Measurements from ENCODE around the gene NPC1L1.

GRCh38 chr7:44465490-44465889 is 75.6 kb downstream of the NPC1L1 start:
- no peak for TF ChIP-seq CTCF (IDR thresholded peaks at IDR 0.05; ENCODE audit: poor library complexity, severe bottlenecking)
- no peak for TF ChIP-seq POLR2AphosphoS5 (IDR thresholded peaks at IDR 0.05)
- TF ChIP-seq RAD21 (conservative IDR thresholded peaks at IDR 0.05) = no peak
- no peak for TF ChIP-seq EZH2 (IDR thresholded peaks at IDR 0.05; ENCODE audit: borderline replicate concordance, insufficient read depth, low read length, poor library complexity, severe bottlenecking)
- no peak for TF ChIP-seq REST (IDR thresholded peaks at IDR 0.05; ENCODE audit: borderline replicate concordance)
- TF ChIP-seq EP300 (conservative IDR thresholded peaks at IDR 0.05; ENCODE audit: poor library complexity, severe bottlenecking) = no peak

Measured in neural cell (in vitro differentiated cells).